ENCODE measurements around the gene AADACL2.
"Not testable (repeated sequence)": the region's sequence is repeated elsewhere in the genome, so short reads cannot be mapped to it uniquely, and the experiment has no call there.

Gene AADACL2

GRCh38 chr3:151761581-151761980, 27.9 kb downstream of the AADACL2 start:
- DNase-seq (ENCODE audit: extremely low spot score, insufficient read length, low read depth), result no peak
- no peak for FAIRE-seq

- not testable (repeated sequence) for DNase-seq (ENCODE audit: extremely low spot score, insufficient read length, low read depth); FAIRE-seq
These were observed 31.0 kb downstream of the AADACL2 start for GRCh38 chr3:151764699-151765098.

GRCh38 chr3:151765685-151766084, 32.0 kb downstream of the AADACL2 start:
- FAIRE-seq, result no peak
- no peak for DNase-seq (ENCODE audit: extremely low spot score, insufficient read length, low read depth)

- DNase-seq (ENCODE audit: extremely low spot score, insufficient read length, low read depth), result no peak
- no peak for FAIRE-seq
These were observed 32.7 kb downstream of the AADACL2 start for GRCh38 chr3:151766454-151766853.

- FAIRE-seq (no peak), DNase-seq (ENCODE audit: extremely low spot score, insufficient read length, low read depth) (no peak)
These were observed 34.7 kb downstream of the AADACL2 start for GRCh38 chr3:151768393-151768930.

- no peak for DNase-seq (ENCODE audit: extremely low spot score, insufficient read length, low read depth)
- no peak for FAIRE-seq
These were observed 35.4 kb downstream of the AADACL2 start for GRCh38 chr3:151769175-151769574.

GRCh38 chr3:151770956-151771355, 37.2 kb downstream of the AADACL2 start:
- no peak for DNase-seq (ENCODE audit: extremely low spot score, insufficient read length, low read depth)
- no peak for FAIRE-seq

GRCh38 chr3:151772825-151773480, 39.2 kb downstream of the AADACL2 start:
- DNase-seq (ENCODE audit: extremely low spot score, insufficient read length, low read depth), result no peak
- FAIRE-seq, result no peak

GRCh38 chr3:151774235-151774634, 40.5 kb downstream of the AADACL2 start:
- DNase-seq (ENCODE audit: extremely low spot score, insufficient read length, low read depth) (no peak), FAIRE-seq (no peak)

GRCh38 chr3:151774910-151775309, 41.2 kb downstream of the AADACL2 start:
- FAIRE-seq (no peak), DNase-seq (ENCODE audit: extremely low spot score, insufficient read length, low read depth) (no peak)

- DNase-seq (ENCODE audit: extremely low spot score, insufficient read length, low read depth), result no peak
- no peak for FAIRE-seq
These were observed 41.9 kb downstream of the AADACL2 start for GRCh38 chr3:151775314-151776258.

GRCh38 chr3:151776259-151776740, 42.6 kb downstream of the AADACL2 start:
- DNase-seq (ENCODE audit: extremely low spot score, insufficient read length, low read depth) (no peak), FAIRE-seq (no peak)

GRCh38 chr3:151777880-151778279, 44.2 kb downstream of the AADACL2 start:
- DNase-seq (ENCODE audit: extremely low spot score, insufficient read length, low read depth) (no peak), FAIRE-seq (no peak)

GRCh38 chr3:151787626-151788025, 53.9 kb downstream of the AADACL2 start:
- DNase-seq (ENCODE audit: extremely low spot score, insufficient read length, low read depth) (no peak), FAIRE-seq (no peak)

GRCh38 chr3:151788401-151788800, 54.7 kb downstream of the AADACL2 start:
- DNase-seq (ENCODE audit: extremely low spot score, insufficient read length, low read depth) (no peak), FAIRE-seq (no peak)

GRCh38 chr3:151789853-151790463, 56.2 kb downstream of the AADACL2 start:
- DNase-seq (ENCODE audit: extremely low spot score, insufficient read length, low read depth) (no peak), FAIRE-seq (no peak)

- not testable (repeated sequence) for FAIRE-seq; DNase-seq (ENCODE audit: extremely low spot score, insufficient read length, low read depth)
These were observed 57.0 kb downstream of the AADACL2 start for GRCh38 chr3:151790763-151791162.

- no peak for FAIRE-seq
- no peak for DNase-seq (ENCODE audit: extremely low spot score, insufficient read length, low read depth)
These were observed 58.7 kb downstream of the AADACL2 start for GRCh38 chr3:151792411-151792810.

- FAIRE-seq (no peak), DNase-seq (ENCODE audit: extremely low spot score, insufficient read length, low read depth) (no peak)
These were observed 59.9 kb downstream of the AADACL2 start for GRCh38 chr3:151793636-151794035.

GRCh38 chr3:151794080-151794479, 60.4 kb downstream of the AADACL2 start:
- DNase-seq (ENCODE audit: extremely low spot score, insufficient read length, low read depth) (no peak), FAIRE-seq (no peak)
